ENCODE results near the gene CR1. TPM values are rescaled to one million over a fixed set of nuclear protein-coding genes. Genes with fewer than 3 reads are reported as not detected.

CR1 gene
- total and polyA plus RNA-seq, 9 of the 15 experiments (the other 6 are each of a cell fraction or from before 2014, with no cell fraction given), result 0.07 to 0.47 (median 0.18) TPM

DNA sequence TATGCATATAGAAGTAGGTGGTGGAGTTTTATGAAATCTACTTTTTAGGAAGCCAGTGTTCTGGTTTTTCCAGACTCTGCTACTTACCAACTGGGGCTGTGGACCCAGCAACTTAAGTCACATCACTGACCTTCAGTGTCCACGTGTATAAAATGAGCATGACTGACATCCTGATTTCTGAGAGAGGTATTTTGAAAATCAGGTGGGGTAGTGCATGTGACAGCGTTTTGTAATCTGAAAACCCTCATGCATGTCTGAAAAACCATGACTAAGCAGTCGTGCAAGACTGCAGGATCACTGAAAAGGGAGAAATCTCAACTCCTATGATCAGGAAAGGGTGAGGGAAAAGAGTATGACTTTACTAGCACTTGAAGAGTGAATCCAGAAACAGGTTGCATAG, 175.0 kb downstream of the CR1 start (continued):
- no peak for TF ChIP-seq NONO (IDR thresholded peaks at IDR 0.05; ENCODE audit: low read depth in 2 of 2, low read length in 1 of 2)
- no peak for TF ChIP-seq HNRNPH1 (optimal IDR thresholded peaks at IDR 0.05; ENCODE audit: low read depth, low read length)
- no peak for TF ChIP-seq SAFB2 (IDR thresholded peaks at IDR 0.05; ENCODE audit: borderline replicate concordance, low read depth, low read length, severe bottlenecking)
- TF ChIP-seq ZNF143 (CRISPR knock-in tag; IDR thresholded peaks at IDR 0.05), result no peak
- TF ChIP-seq, protein P1, sequence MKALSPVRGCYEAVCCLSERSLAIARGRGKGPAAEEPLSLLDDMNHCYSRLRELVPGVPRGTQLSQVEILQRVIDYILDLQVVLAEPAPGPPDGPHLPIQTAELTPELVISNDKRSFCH (CRISPR knock-in tag; IDR thresholded peaks at IDR 0.05), result no peak
- TF ChIP-seq, protein P1 (tag; IDR thresholded peaks at IDR 0.05), result no peak
- no peak for TF ChIP-seq NR1H2 (CRISPR knock-in tag; IDR thresholded peaks at IDR 0.05)
- no peak for TF ChIP-seq ZNF140 (CRISPR knock-in tag; IDR thresholded peaks at IDR 0.05)
- TF ChIP-seq TBL1XR1 (IDR thresholded peaks at IDR 0.05; ENCODE audit: low read length in 2 of 2), result 0 out of 4 replicates have a peak, but pooled peaks of 1 of the 2 experiments have one; percentile 15
- no peak for TF ChIP-seq ZBTB7A (IDR thresholded peaks at IDR 0.05; ENCODE audit: borderline replicate concordance, control insufficient read depth, low read depth, low read length)
- peak; percentile 69 for TF ChIP-seq RAD51 (IDR thresholded peaks at IDR 0.05; ENCODE audit: borderline replicate concordance, low read depth)
- no peak for TF ChIP-seq HEY1 (CRISPR knock-in tag; IDR thresholded peaks at IDR 0.05; ENCODE audit: borderline replicate concordance)
- TF ChIP-seq, protein P2, sequence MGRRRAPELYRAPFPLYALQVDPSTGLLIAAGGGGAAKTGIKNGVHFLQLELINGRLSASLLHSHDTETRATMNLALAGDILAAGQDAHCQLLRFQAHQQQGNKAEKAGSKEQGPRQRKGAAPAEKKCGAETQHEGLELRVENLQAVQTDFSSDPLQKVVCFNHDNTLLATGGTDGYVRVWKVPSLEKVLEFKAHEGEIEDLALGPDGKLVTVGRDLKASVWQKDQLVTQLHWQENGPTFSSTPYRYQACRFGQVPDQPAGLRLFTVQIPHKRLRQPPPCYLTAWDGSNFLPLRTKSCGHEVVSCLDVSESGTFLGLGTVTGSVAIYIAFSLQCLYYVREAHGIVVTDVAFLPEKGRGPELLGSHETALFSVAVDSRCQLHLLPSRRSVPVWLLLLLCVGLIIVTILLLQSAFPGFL (CRISPR knock-in tag; IDR thresholded peaks at IDR 0.05), result no peak
- TF ChIP-seq PPARD (CRISPR knock-in tag; IDR thresholded peaks at IDR 0.05), result no peak
- TF ChIP-seq, protein P3, sequence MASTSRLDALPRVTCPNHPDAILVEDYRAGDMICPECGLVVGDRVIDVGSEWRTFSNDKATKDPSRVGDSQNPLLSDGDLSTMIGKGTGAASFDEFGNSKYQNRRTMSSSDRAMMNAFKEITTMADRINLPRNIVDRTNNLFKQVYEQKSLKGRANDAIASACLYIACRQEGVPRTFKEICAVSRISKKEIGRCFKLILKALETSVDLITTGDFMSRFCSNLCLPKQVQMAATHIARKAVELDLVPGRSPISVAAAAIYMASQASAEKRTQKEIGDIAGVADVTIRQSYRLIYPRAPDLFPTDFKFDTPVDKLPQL (IDR thresholded peaks at IDR 0.05; ENCODE audit: extremely low read depth, insufficient read length), result no peak
- no peak for TF ChIP-seq RBM22 (IDR thresholded peaks at IDR 0.05; ENCODE audit: low read depth, low read length, poor library complexity, severe bottlenecking)
- no peak for TF ChIP-seq FOXK1 (CRISPR knock-in tag; IDR thresholded peaks at IDR 0.05; ENCODE audit: borderline replicate concordance)
- TF ChIP-seq, protein P4, sequence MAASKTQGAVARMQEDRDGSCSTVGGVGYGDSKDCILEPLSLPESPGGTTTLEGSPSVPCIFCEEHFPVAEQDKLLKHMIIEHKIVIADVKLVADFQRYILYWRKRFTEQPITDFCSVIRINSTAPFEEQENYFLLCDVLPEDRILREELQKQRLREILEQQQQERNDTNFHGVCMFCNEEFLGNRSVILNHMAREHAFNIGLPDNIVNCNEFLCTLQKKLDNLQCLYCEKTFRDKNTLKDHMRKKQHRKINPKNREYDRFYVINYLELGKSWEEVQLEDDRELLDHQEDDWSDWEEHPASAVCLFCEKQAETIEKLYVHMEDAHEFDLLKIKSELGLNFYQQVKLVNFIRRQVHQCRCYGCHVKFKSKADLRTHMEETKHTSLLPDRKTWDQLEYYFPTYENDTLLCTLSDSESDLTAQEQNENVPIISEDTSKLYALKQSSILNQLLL (CRISPR knock-in tag; IDR thresholded peaks at IDR 0.05; ENCODE audit: borderline replicate concordance), result no peak
- 0 out of 4 replicates have a peak, but pooled peaks of 1 of the 2 experiments have one; percentile 58 for TF ChIP-seq TEAD1 (CRISPR knock-in tag; IDR thresholded peaks at IDR 0.05)
- no peak for TF ChIP-seq HSF4 (CRISPR knock-in tag; IDR thresholded peaks at IDR 0.05; ENCODE audit: borderline replicate concordance)
- TF ChIP-seq, protein P5, sequence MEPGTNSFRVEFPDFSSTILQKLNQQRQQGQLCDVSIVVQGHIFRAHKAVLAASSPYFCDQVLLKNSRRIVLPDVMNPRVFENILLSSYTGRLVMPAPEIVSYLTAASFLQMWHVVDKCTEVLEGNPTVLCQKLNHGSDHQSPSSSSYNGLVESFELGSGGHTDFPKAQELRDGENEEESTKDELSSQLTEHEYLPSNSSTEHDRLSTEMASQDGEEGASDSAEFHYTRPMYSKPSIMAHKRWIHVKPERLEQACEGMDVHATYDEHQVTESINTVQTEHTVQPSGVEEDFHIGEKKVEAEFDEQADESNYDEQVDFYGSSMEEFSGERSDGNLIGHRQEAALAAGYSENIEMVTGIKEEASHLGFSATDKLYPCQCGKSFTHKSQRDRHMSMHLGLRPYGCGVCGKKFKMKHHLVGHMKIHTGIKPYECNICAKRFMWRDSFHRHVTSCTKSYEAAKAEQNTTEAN (CRISPR knock-in tag; IDR thresholded peaks at IDR 0.05), result no peak
- no peak for TF ChIP-seq GATAD2A (IDR thresholded peaks at IDR 0.05)
- TF ChIP-seq CXXC5 (CRISPR knock-in tag; IDR thresholded peaks at IDR 0.05), result 0 out of 2 replicates have a peak, but pooled peaks have one; percentile 11
